ENCODE measurements around the gene KIRREL3. TPM values are rescaled to one million over a fixed set of nuclear protein-coding genes. Genes with fewer than 3 reads are reported as not detected.

Gene KIRREL3
- total RNA-seq, 4 donors from 2014 or later, result 0.82 to 15.7 (median 1.4) TPM; not detected in 1

GRCh38 chr11:126843096-126843495, 157.5 kb downstream of the KIRREL3 start:
- no peaks in the 10 kb centered on the region for H3K9me3 ChIP-seq
- no peaks in the 10 kb centered on the region for H3K4me1 ChIP-seq
- 62 to 71% methylated on average over 1 to 5 of the region's 5 CpGs for WGBS, 2 donors (ENCODE audit: low coverage in 1 of 2)
- H3K36me3 ChIP-seq, result no peaks in the 10 kb centered on the region
- no peak overlapping the region for H3K27ac ChIP-seq
- no peak overlapping the region for H3K4me3 ChIP-seq
- no peak for TF ChIP-seq POLR2AphosphoS5 (IDR thresholded peaks at IDR 0.05)
- TF ChIP-seq CTCF (IDR thresholded peaks at IDR 0.05), result no peak
- no peak for TF ChIP-seq EP300 (IDR thresholded peaks at IDR 0.05; ENCODE audit: low read depth)
- TF ChIP-seq POLR2A (IDR thresholded peaks at IDR 0.05), result no peak
- no peak for DNase-seq
- intact Hi-C loops (cut with DNase I; ENCODE audit: low total_unique reads) (no loop called here), in situ Hi-C loops (cut with MboI; ENCODE audit: low pct_ligation_motif_present in 1 of 4, low pct_unique_long_range_greater_than_20kb in 1 of 4, low sequenced_read_pairs in 3 of 4) (no loop called here)
- peaks cover 7% of the 10 kb centered on the region for H3K27me3 ChIP-seq

- Histone ChIP-seq H3K36me3 (no peaks in the 10 kb centered on the region), H3K4me3 (no peak overlapping the region), H3K27ac (no peak overlapping the region), H3K4me1 (no peaks in the 10 kb centered on the region), H3K27me3 (peaks cover 7% of the 10 kb centered on the region), H3K9me3 (no peaks in the 10 kb centered on the region)
- TF ChIP-seq POLR2AphosphoS5 (IDR thresholded peaks at IDR 0.05), result no peak
- no peak for TF ChIP-seq POLR2A (IDR thresholded peaks at IDR 0.05)
- no peak for TF ChIP-seq CTCF (IDR thresholded peaks at IDR 0.05)
- no peak for TF ChIP-seq EP300 (IDR thresholded peaks at IDR 0.05; ENCODE audit: low read depth)
- intact Hi-C loops (cut with DNase I; ENCODE audit: low total_unique reads) (no loop called here), in situ Hi-C loops (cut with MboI; ENCODE audit: low pct_ligation_motif_present in 1 of 4, low pct_unique_long_range_greater_than_20kb in 1 of 4, low sequenced_read_pairs in 3 of 4) (no loop called here)
- WGBS, 2 donors (ENCODE audit: low coverage in 1 of 2), result 78 to 100% methylated on average over 1 to 6 of the region's 6 CpGs
- no peak for DNase-seq
Observed at GRCh38 chr11:126841999-126842398, 158.6 kb downstream of the KIRREL3 start.

GRCh38 chr11:126840975-126841374, 159.6 kb downstream of the KIRREL3 start:
- 82 to 86% methylated on average over 3 of the region's 3 CpGs for WGBS, 2 donors (ENCODE audit: low coverage in 1 of 2)
- TF ChIP-seq POLR2AphosphoS5 (IDR thresholded peaks at IDR 0.05) (no peak), EP300 (IDR thresholded peaks at IDR 0.05; ENCODE audit: low read depth) (no peak), CTCF (IDR thresholded peaks at IDR 0.05) (no peak), POLR2A (IDR thresholded peaks at IDR 0.05) (no peak)
- Histone ChIP-seq H3K4me3 (no peak overlapping the region), H3K27ac (no peak overlapping the region), H3K27me3 (peaks cover 7% of the 10 kb centered on the region), H3K9me3 (no peaks in the 10 kb centered on the region), H3K36me3 (no peaks in the 10 kb centered on the region), H3K4me1 (no peaks in the 10 kb centered on the region)
- DNase-seq, result no peak
- intact Hi-C loops (cut with DNase I; ENCODE audit: low total_unique reads) (no loop called here), in situ Hi-C loops (cut with MboI; ENCODE audit: low pct_ligation_motif_present in 1 of 4, low pct_unique_long_range_greater_than_20kb in 1 of 4, low sequenced_read_pairs in 3 of 4) (no loop called here)

GRCh38 chr11:126840201-126840886, 160.2 kb downstream of the KIRREL3 start:
- DNase-seq, result no peak
- Histone ChIP-seq H3K4me3 (no peak overlapping the region), H3K36me3 (no peaks in the 10 kb centered on the region), H3K9me3 (no peaks in the 10 kb centered on the region), H3K27ac (no peak overlapping the region), H3K4me1 (no peaks in the 10 kb centered on the region), H3K27me3 (peaks cover 7% of the 10 kb centered on the region)
- intact Hi-C loops (cut with DNase I; ENCODE audit: low total_unique reads), result no loop called here
- in situ Hi-C loops (cut with MboI; ENCODE audit: low pct_ligation_motif_present in 1 of 4, low pct_unique_long_range_greater_than_20kb in 1 of 4, low sequenced_read_pairs in 3 of 4), result no loop called here
- 78 to 79% methylated on average over 5 to 7 of the region's 7 CpGs for WGBS, 2 donors (ENCODE audit: low coverage in 1 of 2)
- TF ChIP-seq EP300 (IDR thresholded peaks at IDR 0.05; ENCODE audit: low read depth) (no peak), POLR2A (IDR thresholded peaks at IDR 0.05) (no peak), CTCF (IDR thresholded peaks at IDR 0.05) (no peak), POLR2AphosphoS5 (IDR thresholded peaks at IDR 0.05) (no peak)
